Lower lobe of right lung (tissue), 2 donors: ENCODE data around the gene ID1. TPM values are rescaled to one million over a fixed set of nuclear protein-coding genes. Genes with fewer than 3 reads are reported as not detected.

Experiments used
- ATAC-seq, 2 donors: fragments of 200-7000 bp; cut with Tn5 transposase; one replicate each; pipeline ENCODE4 v1.9.1; 2020 to 2022; ENCODE audit warnings: mild to moderate bottlenecking in 2 of 2, moderate library complexity in 2 of 2
- DNase-seq: peaks from one replicate; pipeline ENCODE4 v3.0.0-alpha.2; 2020
- H3K27ac ChIP-seq: fragments of 200-600 bp; one replicate; pipeline ENCODE4 v1.8.0; 2022
- H3K27me3 ChIP-seq: fragments of 200-600 bp; one replicate; pipeline ENCODE4 v1.8.0; 2022; ENCODE audit warnings: low read depth
- H3K36me3 ChIP-seq: fragments of 200-600 bp; one replicate; pipeline ENCODE4 v1.8.0; 2022; ENCODE audit warnings: mild to moderate bottlenecking
- H3K4me1 ChIP-seq: fragments of 200-600 bp; one replicate; pipeline ENCODE4 v1.8.0; 2022
- H3K4me3 ChIP-seq: fragments of 200-600 bp; one replicate; pipeline ENCODE4 v1.8.0; 2022; ENCODE audit warnings: mild to moderate bottlenecking
- H3K9me3 ChIP-seq: fragments of 200-600 bp; one replicate; pipeline ENCODE4 v1.8.0; 2022
- intact Hi-C: fragments of 100-400 bp; cut with DNase I; formaldehyde crosslinking; loops from one replicate; pipeline ENCODE4 v1.11.0; 2022
- total RNA-seq: library from RNA; stranded (reverse); fragmentation: NEBNext Ultra II Directional; extraction: Animal tissue kit (Norgen Biotek cat#: 25700); gene quantifications from one replicate; pipeline ENCODE4 v1.2.1, GENCODE V29; 2021
- TF ChIP-seq, protein P1 (sequence below): fragments of 200-600 bp; IDR thresholded peaks from one replicate; pipeline ENCODE4 v1.8.0; 2022; ENCODE audit warnings: antibody characterized with exemption, mild to moderate bottlenecking
- donor health status: DM: no; HTN: yes; CAD: no; lungs with severe emphysema.

Gene ID1
- total RNA-seq, 1 donor from 2014 or later = 196 TPM

DNA sequence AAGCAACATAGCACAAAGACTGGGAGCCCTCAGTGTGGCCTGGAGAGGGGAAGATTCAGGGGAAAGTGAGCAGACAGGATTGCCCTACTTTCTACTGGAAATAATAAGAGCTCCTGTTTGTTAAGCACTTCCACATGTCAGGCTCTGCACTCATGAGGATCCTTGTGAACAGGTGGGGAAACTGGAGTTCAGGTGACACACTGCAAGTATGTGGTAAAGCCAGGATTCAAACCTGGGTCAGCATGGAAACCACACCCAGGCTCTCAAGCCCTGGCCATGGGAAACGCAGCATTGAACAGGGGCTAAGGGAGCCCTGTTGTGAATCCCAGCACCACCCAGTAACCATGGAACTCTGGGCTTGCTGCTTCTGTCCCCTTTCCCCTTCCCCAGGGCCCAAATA, 42.8 kb upstream of the ID1 start:
- no peaks in the 10 kb centered on the region for H3K27me3 ChIP-seq
- DNase-seq (no peak), ATAC-seq (peak in 1 of 2 donors; percentile 47)
- TF ChIP-seq, protein P1, sequence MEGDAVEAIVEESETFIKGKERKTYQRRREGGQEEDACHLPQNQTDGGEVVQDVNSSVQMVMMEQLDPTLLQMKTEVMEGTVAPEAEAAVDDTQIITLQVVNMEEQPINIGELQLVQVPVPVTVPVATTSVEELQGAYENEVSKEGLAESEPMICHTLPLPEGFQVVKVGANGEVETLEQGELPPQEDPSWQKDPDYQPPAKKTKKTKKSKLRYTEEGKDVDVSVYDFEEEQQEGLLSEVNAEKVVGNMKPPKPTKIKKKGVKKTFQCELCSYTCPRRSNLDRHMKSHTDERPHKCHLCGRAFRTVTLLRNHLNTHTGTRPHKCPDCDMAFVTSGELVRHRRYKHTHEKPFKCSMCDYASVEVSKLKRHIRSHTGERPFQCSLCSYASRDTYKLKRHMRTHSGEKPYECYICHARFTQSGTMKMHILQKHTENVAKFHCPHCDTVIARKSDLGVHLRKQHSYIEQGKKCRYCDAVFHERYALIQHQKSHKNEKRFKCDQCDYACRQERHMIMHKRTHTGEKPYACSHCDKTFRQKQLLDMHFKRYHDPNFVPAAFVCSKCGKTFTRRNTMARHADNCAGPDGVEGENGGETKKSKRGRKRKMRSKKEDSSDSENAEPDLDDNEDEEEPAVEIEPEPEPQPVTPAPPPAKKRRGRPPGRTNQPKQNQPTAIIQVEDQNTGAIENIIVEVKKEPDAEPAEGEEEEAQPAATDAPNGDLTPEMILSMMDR = no peak
- peak overlapping the region; percentile 25 for H3K27ac ChIP-seq
- no peak overlapping the region for H3K4me3 ChIP-seq
- intact Hi-C loops = loop anchor here (5.0 kb wide), 1 partner anchor 50 kb away; no protein-coding TSS in a partner anchor
- peaks cover 25% of the 10 kb centered on the region for H3K4me1 ChIP-seq
- H3K9me3 ChIP-seq = no peaks in the 10 kb centered on the region
- H3K36me3 ChIP-seq = peaks cover 81% of the 10 kb centered on the region

DNA sequence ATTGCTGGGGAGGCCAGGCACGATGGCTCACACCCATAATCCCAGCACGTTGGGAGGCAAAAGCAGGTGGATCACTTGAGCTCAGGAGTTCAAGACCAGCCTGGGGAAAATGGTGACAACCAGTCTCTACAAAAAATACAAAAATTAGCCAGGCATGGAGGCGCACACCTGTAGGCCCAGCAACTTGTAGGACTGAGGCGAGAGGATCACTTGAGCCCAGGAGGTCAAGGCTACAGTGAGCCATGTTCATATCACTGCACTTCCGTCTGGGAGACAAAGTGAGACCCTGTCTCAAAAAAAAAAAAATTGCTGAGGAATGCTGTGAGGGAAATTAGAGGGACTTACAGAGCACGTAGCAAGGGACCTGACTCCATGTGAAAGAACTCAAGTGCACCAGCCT, 40.8 kb upstream of the ID1 start:
- no peak for DNase-seq
- ATAC-seq = no peak
- intact Hi-C loops = loop anchor here (5.0 kb wide), 1 partner anchor 48 kb away; no protein-coding TSS in a partner anchor
- peaks cover 85% of the 10 kb centered on the region for H3K36me3 ChIP-seq
- no peak overlapping the region for H3K4me3 ChIP-seq
- H3K27me3 ChIP-seq = no peaks in the 10 kb centered on the region
- TF ChIP-seq, protein P1 = no peak
- no peak overlapping the region for H3K27ac ChIP-seq
- H3K9me3 ChIP-seq = no peaks in the 10 kb centered on the region
- H3K4me1 ChIP-seq = peaks cover 36% of the 10 kb centered on the region

DNA sequence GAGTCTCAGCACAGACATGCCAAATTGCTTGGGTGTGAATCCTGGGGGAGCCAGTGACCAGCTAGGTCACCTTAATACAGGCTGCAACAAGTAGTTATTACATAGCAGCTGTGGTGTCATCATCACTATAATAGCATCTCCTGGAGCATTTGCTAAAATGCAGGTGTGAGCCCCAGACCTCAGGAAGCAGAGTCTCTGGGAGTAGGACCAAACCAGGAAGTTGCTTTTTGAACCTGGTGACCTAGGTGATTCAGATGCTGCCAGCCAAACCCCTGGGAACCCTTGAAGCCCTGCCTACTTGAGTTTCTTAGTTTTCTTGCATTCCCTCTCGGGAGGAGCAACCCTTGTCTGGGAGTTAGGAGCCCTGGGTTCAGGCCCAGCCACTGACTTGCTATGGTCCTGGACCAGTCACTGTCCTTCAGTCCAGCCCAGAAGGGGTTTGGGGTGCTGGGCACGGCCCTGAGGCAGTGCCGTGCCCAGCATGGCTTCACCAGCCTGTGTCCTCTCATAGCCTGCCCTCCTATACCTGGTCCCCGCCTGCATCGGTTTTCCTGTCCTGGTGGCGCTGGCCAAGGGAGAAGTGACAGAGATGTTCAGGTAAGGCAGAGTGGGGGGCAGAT, 39.3 kb upstream of the ID1 start:
- peaks cover 88% of the 10 kb centered on the region for H3K36me3 ChIP-seq
- H3K9me3 ChIP-seq = no peaks in the 10 kb centered on the region
- DNase-seq (no peak), ATAC-seq (no peak)
- intact Hi-C loops = no loop called here
- peaks cover 40% of the 10 kb centered on the region for H3K4me1 ChIP-seq
- TF ChIP-seq, protein P1 = no peak
- no peak overlapping the region for H3K4me3 ChIP-seq
- no peaks in the 10 kb centered on the region for H3K27me3 ChIP-seq
- H3K27ac ChIP-seq = no peak overlapping the region

DNA sequence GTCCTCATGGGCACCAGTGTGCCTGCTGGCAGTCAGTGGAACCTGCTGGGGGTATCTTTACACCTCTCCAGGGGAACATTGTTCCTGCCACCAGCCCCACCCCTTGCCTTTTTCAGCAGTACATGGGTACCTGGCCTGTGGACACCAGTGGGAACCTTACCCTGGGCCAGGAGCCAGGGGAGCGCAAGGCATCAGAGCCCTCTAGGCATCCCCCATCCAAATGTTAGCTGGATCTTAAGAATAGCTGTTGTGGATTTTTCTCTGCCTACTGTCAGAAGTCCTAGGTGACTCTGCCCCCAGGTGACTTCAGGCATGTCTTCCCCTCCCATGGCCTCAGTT, 38.8 kb upstream of the ID1 start:
- peaks cover 35% of the 10 kb centered on the region for H3K4me1 ChIP-seq

DNA sequence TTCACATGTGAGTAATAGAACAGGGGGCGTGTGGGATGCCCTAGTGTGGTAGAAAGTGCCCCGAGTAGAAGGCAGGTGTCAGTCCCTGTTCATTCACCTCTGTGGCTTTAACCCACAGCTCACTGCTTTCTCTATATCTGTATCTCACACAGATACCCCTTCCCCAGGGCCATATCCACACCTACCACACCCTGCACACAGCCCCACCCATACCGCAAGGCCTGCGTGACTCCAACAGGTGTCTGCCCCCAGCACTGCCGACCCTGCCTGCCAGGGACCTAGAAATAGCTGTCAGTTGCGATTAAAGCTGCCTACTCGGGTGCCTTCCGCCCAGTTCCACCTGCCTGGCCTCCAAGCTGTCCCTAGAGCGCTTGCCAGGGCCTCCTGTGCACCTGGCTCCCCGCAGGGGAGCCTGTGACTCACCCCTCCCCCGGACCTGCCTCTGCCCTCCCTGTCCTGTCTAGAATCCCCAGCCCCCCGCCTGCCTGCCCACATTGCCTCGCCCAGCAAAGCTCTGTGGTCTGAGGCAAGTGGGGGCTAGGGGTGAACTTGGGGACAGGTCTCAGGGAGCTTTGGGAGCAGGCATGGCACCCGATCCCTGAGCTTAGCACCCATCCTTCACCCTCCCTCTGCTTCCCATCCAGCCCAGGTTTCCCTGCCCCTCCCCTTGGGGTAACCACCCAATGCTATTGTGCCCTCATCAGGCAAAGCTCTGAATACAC, 38.3 kb upstream of the ID1 start:
- H3K9me3 ChIP-seq = no peaks in the 10 kb centered on the region
- H3K36me3 ChIP-seq = peaks cover 77% of the 10 kb centered on the region
- no peak for DNase-seq
- no peak overlapping the region for H3K4me3 ChIP-seq
- no peak for ATAC-seq
- TF ChIP-seq, protein P1 = no peak
- intact Hi-C loops = no loop called here
- H3K4me1 ChIP-seq = peaks cover 33% of the 10 kb centered on the region
- H3K27ac ChIP-seq = no peak overlapping the region
- no peaks in the 10 kb centered on the region for H3K27me3 ChIP-seq

More for the DNA sequence above, 38.8 kb upstream of the ID1 start:
- intact Hi-C loops = no loop called here
- DNase-seq (no peak), ATAC-seq (no peak)
- H3K27ac ChIP-seq = no peak overlapping the region
- H3K36me3 ChIP-seq = peaks cover 83% of the 10 kb centered on the region
- no peaks in the 10 kb centered on the region for H3K27me3 ChIP-seq
- TF ChIP-seq, protein P1 = no peak
- H3K4me3 ChIP-seq = no peak overlapping the region
- no peaks in the 10 kb centered on the region for H3K9me3 ChIP-seq
